HG03354 (cell line): ENCODE data around the gene SBNO1.

Experiments used
- ATAC-seq: cut with Tn5 transposase; IDR thresholded peaks from one replicate; pipeline ENCODE4 v1.9.1; 2021; ENCODE audit warnings: mild to moderate bottlenecking; ENCODE audit not compliant: unreplicated experiment, poor library complexity, severe bottlenecking

Gene SBNO1

DNA sequence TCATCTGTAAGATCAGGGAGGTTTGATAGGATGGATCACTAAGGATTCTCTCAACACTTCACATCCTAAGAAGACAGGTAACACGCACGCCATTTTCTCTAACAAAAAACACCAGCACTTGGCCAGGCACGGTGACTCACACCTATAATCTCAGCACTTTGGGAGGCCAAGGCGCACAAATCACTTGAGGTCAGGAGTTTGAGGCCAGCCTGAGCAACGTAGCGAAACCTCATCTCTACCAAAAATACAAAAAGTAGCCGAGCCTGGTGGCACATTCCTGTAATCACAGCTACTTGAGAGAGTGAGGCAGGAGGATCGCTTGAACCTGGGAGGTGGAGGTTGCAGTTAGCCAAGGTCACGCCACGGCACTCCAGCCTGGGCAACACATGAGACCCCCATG, 82.5 kb downstream of the SBNO1 start:
- ATAC-seq, result no peak

DNA sequence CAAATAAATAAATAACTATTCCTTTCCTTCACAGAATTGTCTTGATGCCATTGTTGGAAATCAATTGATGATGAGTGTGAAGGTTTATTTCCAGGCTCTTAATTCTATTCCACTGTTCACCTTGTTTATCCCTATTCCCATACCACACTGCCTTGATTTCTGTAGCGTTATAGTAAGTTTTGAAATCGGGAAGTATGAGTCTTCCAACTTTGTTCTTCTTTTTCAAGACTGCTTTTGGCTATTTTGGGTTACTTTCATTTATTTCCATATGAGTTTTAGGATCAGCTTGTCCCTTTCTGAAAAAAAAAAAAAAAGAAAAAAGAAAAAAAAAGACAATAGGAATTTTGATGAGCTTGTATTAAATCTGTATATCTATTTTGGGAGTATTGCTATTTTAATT, 83.7 kb downstream of the SBNO1 start:
- no peak for ATAC-seq

GRCh38 chr12:123278101-123278627, 86.5 kb downstream of the SBNO1 start:
- ATAC-seq, result peak; percentile 89

DNA sequence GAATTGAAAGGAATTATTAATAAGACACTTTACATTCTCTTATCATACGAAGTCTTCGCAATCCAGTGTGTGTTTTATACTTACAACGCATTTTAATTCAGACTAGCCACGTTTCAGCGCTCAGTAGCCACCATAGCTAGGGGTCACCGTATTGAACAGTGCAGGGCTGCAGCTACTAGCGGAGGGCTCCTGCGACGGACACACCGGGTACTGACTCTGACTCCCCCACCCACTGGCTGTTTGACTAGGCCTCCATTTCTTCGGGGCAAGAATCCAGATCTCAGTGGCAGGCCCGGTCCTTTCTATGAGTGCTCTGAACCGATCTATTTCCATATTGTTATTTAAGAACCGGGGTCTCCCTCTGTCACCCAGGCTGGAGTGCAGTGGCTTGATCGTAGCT, 91.5 kb downstream of the SBNO1 start:
- no peak for ATAC-seq

- ATAC-seq, result peak; percentile 64
Measured at GRCh38 chr12:123271001-123271668, 93.5 kb downstream of the SBNO1 start.

- ATAC-seq, result no peak
Measured at GRCh38 chr12:123270214-123271000, 94.2 kb downstream of the SBNO1 start.

- ATAC-seq, result no peak
Measured at GRCh38 chr12:123269896-123270213, 94.8 kb downstream of the SBNO1 start.

GRCh38 chr12:123269395-123269892, 95.2 kb downstream of the SBNO1 start:
- no peak for ATAC-seq

DNA sequence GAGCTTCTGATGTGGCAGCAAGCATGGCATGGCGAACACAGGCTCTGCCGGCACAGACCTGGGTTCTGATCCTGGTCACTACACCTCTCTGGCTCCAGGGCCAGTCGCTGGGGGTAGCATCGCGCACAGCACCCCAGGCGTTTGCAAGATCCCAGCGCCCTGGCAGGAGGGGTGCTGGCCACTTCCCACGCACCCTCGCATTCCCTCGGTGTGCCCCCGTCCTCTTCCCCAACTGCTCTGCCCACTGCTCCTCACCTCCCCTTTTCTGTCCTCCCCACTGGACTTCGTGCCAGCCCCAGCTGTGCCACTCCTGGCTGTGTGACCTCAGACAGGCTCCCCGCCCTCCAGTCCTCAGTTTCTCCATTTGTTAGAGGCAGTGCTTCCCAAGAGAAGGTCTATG, 95.8 kb downstream of the SBNO1 start:
- no peak for ATAC-seq

DNA sequence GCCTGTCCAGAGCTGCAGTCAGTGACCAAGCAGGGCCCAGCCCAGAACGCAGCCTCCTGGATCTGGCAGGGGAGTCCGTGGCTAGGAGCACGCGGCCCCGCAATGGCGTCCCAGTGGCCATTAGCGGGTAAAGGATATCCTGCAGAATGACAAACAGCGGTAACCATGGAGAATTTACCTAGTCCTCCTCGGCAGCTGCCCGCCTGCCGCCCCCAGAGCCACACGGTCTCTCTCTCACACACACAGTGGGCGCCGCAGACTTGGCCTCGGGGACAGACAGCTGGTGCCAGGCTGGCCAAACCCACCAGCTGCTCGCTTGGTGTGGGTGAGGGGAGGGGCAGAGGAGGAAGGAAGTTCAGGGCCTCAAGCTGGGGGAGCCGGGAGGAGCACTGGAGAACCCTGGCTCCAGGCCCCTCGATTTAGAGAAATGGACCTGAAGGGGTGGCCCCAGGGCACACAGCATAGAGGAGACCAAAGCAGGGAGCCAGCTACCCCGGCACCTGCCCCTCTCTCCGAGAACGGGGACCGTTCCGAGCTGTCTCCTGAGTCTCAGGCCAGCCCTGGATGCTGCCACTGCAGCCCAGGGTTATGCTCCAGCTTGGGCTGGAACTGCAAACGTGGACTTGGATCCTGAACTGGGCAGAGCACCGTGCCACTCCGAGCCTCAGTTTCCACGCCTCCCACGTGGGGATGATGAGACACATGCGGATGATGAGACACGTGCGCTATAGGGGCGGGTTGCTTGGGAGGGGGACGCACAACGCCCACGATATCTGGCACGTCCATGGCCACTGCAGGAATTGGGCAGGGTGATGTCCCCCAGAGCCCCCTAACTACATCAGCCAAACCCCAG, 96.4 kb downstream of the SBNO1 start:
- ATAC-seq, result no peak

GRCh38 chr12:123267335-123267920, 97.2 kb downstream of the SBNO1 start:
- ATAC-seq, result no peak

- no peak for ATAC-seq
Measured at GRCh38 chr12:123266679-123267277, 97.9 kb downstream of the SBNO1 start.

DNA sequence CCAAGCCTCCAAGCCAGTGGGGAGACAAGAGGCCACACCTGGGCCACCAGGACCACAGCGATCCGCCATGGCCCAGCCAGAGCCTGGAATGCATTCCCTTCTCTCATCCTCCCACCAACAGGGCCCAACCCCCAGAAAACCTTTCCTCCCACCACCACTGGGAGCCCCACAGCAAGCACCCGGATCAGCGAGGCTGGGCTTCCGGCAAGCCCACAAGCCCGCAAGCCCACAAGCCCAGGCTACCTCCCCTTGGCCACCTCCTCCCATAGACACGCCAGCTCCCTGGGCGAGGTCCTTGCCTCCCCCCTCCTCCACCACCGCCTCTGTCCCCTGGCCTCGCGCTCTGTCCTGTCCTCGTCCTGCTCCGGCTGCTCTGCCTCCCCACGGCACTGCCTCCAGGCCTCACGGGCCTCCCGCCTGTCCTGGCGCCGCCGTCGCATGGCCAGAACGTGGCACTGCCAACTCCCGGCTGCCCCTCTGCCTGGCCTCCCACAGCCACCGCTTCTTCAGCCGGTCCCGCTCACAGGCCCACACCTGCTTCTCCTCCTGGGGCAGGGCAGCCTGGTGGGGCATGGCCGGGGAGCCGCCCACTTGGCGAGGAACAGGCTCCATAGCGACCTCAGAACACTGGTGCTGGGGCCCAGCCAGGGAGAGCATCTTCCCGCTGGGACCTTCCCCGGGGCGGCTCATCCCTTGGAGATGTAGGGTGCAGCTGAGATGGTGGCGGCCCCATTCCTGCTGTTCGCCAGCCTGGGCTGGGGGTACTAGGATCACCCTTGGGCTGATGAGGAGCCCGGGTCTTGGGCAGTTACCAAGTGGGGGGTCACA, 98.6 kb downstream of the SBNO1 start:
- no peak for ATAC-seq

- ATAC-seq, result no peak
Measured at GRCh38 chr12:123264642-123265041, 100.0 kb downstream of the SBNO1 start.

DNA sequence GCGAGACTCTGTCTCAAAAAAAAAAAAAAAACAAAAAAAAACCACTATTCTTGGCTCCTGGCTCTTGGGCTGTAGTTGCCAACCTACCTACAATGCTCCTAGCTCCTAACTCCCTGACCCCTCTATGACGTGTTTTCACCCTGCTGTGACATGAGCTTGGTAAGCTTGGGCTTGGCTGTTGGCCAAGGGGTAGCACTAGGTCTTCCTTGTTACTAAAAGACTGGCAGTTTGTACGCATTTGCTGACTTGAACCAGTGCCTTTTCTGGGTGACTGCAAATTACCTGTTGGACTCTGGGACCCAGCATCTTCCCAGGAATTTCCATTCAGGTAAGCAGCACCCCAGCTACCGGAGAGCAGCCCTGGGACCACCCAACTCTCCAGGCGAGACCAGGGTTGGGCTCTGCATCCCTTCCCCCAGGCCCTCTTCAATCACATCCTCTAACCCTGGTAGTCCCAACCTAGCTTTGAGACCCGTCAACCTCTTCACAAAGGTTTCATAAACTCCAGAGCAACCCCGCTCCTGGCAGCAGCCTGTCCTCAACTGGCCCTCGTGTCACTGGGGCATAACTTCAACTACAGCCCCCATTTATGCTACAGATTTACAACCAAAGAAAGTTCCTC, 101.3 kb downstream of the SBNO1 start:
- no peak for ATAC-seq

DNA sequence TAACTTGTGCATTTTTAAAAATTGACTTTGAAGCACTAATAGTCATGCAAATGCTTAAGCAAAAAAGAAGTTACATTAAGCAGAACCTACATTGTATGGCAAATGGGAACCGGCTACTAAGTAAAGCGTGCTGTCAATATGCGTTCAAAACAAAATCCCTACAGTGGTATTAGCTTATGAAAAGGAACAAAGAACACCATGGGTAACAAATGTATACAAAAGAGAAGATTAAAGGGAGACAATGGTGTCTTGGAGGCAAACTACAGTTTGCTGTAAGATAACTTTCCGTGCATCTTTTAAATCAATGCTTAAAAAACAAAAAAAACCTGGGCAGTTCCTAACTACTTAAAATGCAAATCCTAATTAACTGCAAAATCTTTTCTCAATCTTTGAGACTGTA, 103.5 kb downstream of the SBNO1 start:
- no peak for ATAC-seq

GRCh38 chr12:123260081-123260480, 104.6 kb downstream of the SBNO1 start:
- no peak for ATAC-seq

GRCh38 chr12:123258593-123258992, 106.1 kb downstream of the SBNO1 start:
- ATAC-seq, result no peak
